ENCODE results near the gene MATCAP1.

DNA sequence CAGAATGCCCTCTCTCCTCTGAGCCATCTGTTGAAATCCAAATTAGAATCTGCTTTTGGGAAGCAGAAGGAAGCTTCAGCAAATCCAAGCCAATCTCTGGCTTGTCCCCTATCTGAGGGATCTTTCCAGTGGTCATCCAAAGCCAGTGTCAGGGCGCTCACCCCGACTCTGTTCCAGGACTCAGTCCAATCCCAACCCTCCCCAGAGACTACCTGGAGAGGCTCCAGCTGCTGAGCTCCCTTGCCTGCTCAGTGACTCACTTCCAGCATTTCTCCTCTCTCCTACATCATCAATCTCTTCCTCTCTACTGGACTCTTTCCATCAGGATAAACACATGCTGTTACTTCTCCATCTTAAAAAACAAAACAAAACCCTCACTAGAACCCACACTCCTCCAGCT, 2.4 kb downstream of the MATCAP1 start:
- TF ChIP-seq POLR2A (IDR thresholded peaks at IDR 0.05; ENCODE audit: low read depth, low read length) = no peak
- no peak for TF ChIP-seq POLR2AphosphoS5 (IDR thresholded peaks at IDR 0.05; ENCODE audit: low read depth, low read length)
- no peak for TF ChIP-seq POU2F2 (IDR thresholded peaks at IDR 0.05; ENCODE audit: low read depth, low read length)
- TF ChIP-seq TAF1 (IDR thresholded peaks at IDR 0.05; ENCODE audit: low read depth, low read length) = no peak
- no peak for TF ChIP-seq PAX5 (IDR thresholded peaks at IDR 0.05; ENCODE audit: insufficient read depth, low read length, severe bottlenecking)
